Astrocyte (in vitro differentiated cells and primary cell): ENCODE measurements around the gene VSX1.

Source experiments
- CTCF ChIP-seq: IDR thresholded peaks from 2 replicates; pipeline ENCODE4 v1.5.1; 2011; ENCODE audit warnings: low read depth, mild to moderate bottlenecking, inconsistent platforms, low read length, moderate library complexity; ENCODE audit not compliant: insufficient read depth
- EZH2 ChIP-seq: IDR thresholded peaks from 2 replicates; pipeline ENCODE4 v1.6.1; 2012; ENCODE audit warnings: mild to moderate bottlenecking, low read length, inconsistent platforms; ENCODE audit not compliant: insufficient read depth

- TF ChIP-seq CTCF (no peak), EZH2 (no peak)
These were observed 14.6 kb downstream of the VSX1 start for GRCh38 chr20:25067102-25067987.
